ENCODE data around the gene UBE4B.

The UBE4B gene

GRCh38 chr1:10065760-10066159 lies 33.0 kb downstream of the UBE4B start:
- Histone ChIP-seq H3K4me2 (ENCODE audit: low read depth, low read length) (no peak overlapping the region), H3K4me1 (ENCODE audit: low read length) (no peaks in the 10 kb centered on the region), H3K79me2 (ENCODE audit: low read length) (peaks cover 87% of the 10 kb centered on the region)

GRCh38 chr1:10068605-10069294 lies 36.0 kb downstream of the UBE4B start:
- DNase-seq, result no peak
- no peak overlapping the region for H3K4me2 ChIP-seq (ENCODE audit: low read depth, low read length)
- no peaks in the 10 kb centered on the region for H3K9me2 ChIP-seq (replicated peaks; ENCODE audit: insufficient read depth, low read length)
- no peaks in the 10 kb centered on the region for H3K36me3 ChIP-seq (replicated peaks; ENCODE audit: insufficient read depth, low read length)
- no peaks in the 10 kb centered on the region for H3K27me3 ChIP-seq (replicated peaks; ENCODE audit: insufficient read depth, low read length)
- no peak overlapping the region for H3K4me3 ChIP-seq (ENCODE audit: low read length)
- peaks cover 69% of the 10 kb centered on the region for H3K79me2 ChIP-seq (ENCODE audit: low read length)
- H3K9me3 ChIP-seq (replicated peaks; ENCODE audit: insufficient read depth, low read length), result no peaks in the 10 kb centered on the region
- H3F3A ChIP-seq (ENCODE audit: insufficient read depth, low read length), result no peaks in the 10 kb centered on the region
- H3K9ac ChIP-seq (ENCODE audit: low read length), result no peak overlapping the region
- no peak for TF ChIP-seq EZH2 (optimal IDR thresholded peaks at IDR 0.05; ENCODE audit: low read depth, low read length)
- TF ChIP-seq EZH2phosphoT487 (IDR thresholded peaks at IDR 0.05; ENCODE audit: low read length), result no peak
- TF ChIP-seq CTCF (IDR thresholded peaks at IDR 0.05; ENCODE audit: low read length), result no peak
- no peak overlapping the region for H3K27ac ChIP-seq (ENCODE audit: low read length)
- H4K20me1 ChIP-seq (ENCODE audit: insufficient read depth, low read length), result peaks cover 3% of the 10 kb centered on the region; the same call in 1 of the 2 replicates
- H3K4me1 ChIP-seq (ENCODE audit: low read length), result no peaks in the 10 kb centered on the region
- no peak overlapping the region for H2AFZ ChIP-seq (ENCODE audit: low read length)

More at GRCh38 chr1:10065760-10066159, 33.0 kb downstream of the UBE4B start:
- no peaks in the 10 kb centered on the region for H3K36me3 ChIP-seq (replicated peaks; ENCODE audit: insufficient read depth, low read length)
- no peak for DNase-seq
- no peaks in the 10 kb centered on the region for H3K9me2 ChIP-seq (replicated peaks; ENCODE audit: insufficient read depth, low read length)
- no peaks in the 10 kb centered on the region for H3K27me3 ChIP-seq (replicated peaks; ENCODE audit: insufficient read depth, low read length)
- no peaks in the 10 kb centered on the region for H3F3A ChIP-seq (ENCODE audit: insufficient read depth, low read length)
- no peak overlapping the region for H3K9ac ChIP-seq (ENCODE audit: low read length)
- TF ChIP-seq EZH2 (optimal IDR thresholded peaks at IDR 0.05; ENCODE audit: low read depth, low read length) (no peak), CTCF (IDR thresholded peaks at IDR 0.05; ENCODE audit: low read length) (no peak), EZH2phosphoT487 (IDR thresholded peaks at IDR 0.05; ENCODE audit: low read length) (no peak)
- H2AFZ ChIP-seq (ENCODE audit: low read length), result no peak overlapping the region
- peaks cover 3% of the 10 kb centered on the region; the same call in 1 of the 2 replicates for H4K20me1 ChIP-seq (ENCODE audit: insufficient read depth, low read length)
- H3K9me3 ChIP-seq (replicated peaks; ENCODE audit: insufficient read depth, low read length), result no peaks in the 10 kb centered on the region
- H3K4me3 ChIP-seq (ENCODE audit: low read length), result no peak overlapping the region
- H3K27ac ChIP-seq (ENCODE audit: low read length), result no peak overlapping the region

GRCh38 chr1:10070206-10070605 lies 37.4 kb downstream of the UBE4B start:
- H3K4me2 ChIP-seq (ENCODE audit: low read depth, low read length), result no peak overlapping the region
- no peaks in the 10 kb centered on the region for H3K27me3 ChIP-seq (replicated peaks; ENCODE audit: insufficient read depth, low read length)
- no peak overlapping the region for H3K27ac ChIP-seq (ENCODE audit: low read length)
- no peak overlapping the region for H3K9ac ChIP-seq (ENCODE audit: low read length)
- TF ChIP-seq EZH2phosphoT487 (IDR thresholded peaks at IDR 0.05; ENCODE audit: low read length), result no peak
- TF ChIP-seq EZH2 (optimal IDR thresholded peaks at IDR 0.05; ENCODE audit: low read depth, low read length), result no peak
- TF ChIP-seq CTCF (IDR thresholded peaks at IDR 0.05; ENCODE audit: low read length), result no peak
- no peak overlapping the region for H2AFZ ChIP-seq (ENCODE audit: low read length)
- H3K4me1 ChIP-seq (ENCODE audit: low read length), result peaks cover 12% of the 10 kb centered on the region
- no peak overlapping the region for H3K4me3 ChIP-seq (ENCODE audit: low read length)
- no peaks in the 10 kb centered on the region for H3K36me3 ChIP-seq (replicated peaks; ENCODE audit: insufficient read depth, low read length)
- no peaks in the 10 kb centered on the region for H3K9me2 ChIP-seq (replicated peaks; ENCODE audit: insufficient read depth, low read length)
- DNase-seq, result no peak
- peaks cover 61% of the 10 kb centered on the region for H3K79me2 ChIP-seq (ENCODE audit: low read length)
- no peaks in the 10 kb centered on the region for H3K9me3 ChIP-seq (replicated peaks; ENCODE audit: insufficient read depth, low read length)
- H3F3A ChIP-seq (ENCODE audit: insufficient read depth, low read length), result no peaks in the 10 kb centered on the region
- no peaks in the 10 kb centered on the region; the same call in 1 of the 2 replicates for H4K20me1 ChIP-seq (ENCODE audit: insufficient read depth, low read length)

Data from MM.1S (cell line).